Kasumi-1 (cell line): ENCODE data around the gene NMNAT3.

ENCODE experiments used
- DNase-seq, 2 experiments: peaks; one replicate each; lab custom pipeline; 2025; lab: John Stamatoyannopoulos, UW

The NMNAT3 gene

GRCh38 chr3:139677388-139678155 is at the start of gene NMNAT3:
TSS of gene NMNAT3 (minus strand) at chr3:139677972. CDS start at chr3:139627724, 50,248 bp downstream.
- DNase-seq: peak; percentile 69 to 81

- no peak for DNase-seq
Observed at GRCh38 chr3:139721370-139721769, 43.6 kb upstream of the NMNAT3 start.

GRCh38 chr3:139718415-139718814 is 40.6 kb upstream of the NMNAT3 start:
- no peak for DNase-seq

GRCh38 chr3:139716908-139717485 is 39.2 kb upstream of the NMNAT3 start:
- no peak for DNase-seq

DNA sequence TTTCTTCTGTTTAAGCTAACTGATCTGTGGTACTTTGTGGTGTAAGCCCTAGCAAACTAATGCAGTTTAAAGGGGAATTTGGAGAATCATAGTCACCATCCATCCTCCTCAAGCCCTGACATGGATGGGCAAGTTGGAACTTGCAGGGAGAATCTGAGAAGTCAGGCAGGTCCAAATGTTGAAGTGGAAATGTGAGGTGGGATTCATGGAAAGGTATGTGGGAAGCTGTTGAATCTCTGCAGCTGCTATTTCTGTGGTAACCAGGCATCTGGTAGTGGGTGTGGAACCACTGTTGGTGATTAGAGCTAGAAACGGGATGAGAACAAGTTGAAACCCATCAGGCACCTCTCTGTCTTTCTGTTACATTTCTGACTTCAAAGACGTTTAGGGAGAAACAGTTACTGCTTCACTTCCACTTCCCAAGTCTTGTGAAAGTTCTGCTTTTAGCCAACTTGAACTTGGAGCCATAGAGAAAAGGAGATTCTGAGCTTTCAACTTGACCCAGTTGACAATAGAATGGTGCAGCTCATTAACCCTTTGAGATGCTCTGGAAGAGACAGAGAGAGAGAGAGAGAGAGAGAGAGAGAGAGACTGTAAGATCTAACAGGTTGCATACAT is 38.1 kb upstream of the NMNAT3 start:
- DNase-seq: no peak

GRCh38 chr3:139715166-139715565 is 37.4 kb upstream of the NMNAT3 start:
- no peak for DNase-seq

DNA sequence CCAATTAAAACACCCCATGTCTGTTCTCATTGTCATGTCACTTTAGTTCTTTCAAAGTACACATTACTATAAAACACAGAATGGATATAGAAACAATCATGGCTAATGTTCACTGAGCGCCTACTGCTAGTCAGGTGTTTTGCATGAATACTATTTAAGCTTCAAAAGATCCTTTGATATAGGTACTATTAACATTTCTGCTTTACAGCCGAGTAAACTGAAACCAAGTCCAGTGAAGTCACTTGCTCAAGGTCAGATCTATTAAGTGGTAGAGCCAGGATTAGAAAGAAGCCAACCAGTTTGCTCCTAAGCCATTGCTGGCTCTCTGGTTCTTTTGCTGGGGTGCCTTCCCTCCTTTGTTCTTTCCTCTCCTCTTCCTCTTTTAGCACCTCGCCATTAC is 32.4 kb upstream of the NMNAT3 start:
- no peak for DNase-seq

- no peak for DNase-seq
Observed at GRCh38 chr3:139705631-139706030, 27.9 kb upstream of the NMNAT3 start.

GRCh38 chr3:139696314-139696604 is 18.5 kb upstream of the NMNAT3 start:
- no peak for DNase-seq

- no peak for DNase-seq
Observed at GRCh38 chr3:139695426-139696313, 17.9 kb upstream of the NMNAT3 start.

DNA sequence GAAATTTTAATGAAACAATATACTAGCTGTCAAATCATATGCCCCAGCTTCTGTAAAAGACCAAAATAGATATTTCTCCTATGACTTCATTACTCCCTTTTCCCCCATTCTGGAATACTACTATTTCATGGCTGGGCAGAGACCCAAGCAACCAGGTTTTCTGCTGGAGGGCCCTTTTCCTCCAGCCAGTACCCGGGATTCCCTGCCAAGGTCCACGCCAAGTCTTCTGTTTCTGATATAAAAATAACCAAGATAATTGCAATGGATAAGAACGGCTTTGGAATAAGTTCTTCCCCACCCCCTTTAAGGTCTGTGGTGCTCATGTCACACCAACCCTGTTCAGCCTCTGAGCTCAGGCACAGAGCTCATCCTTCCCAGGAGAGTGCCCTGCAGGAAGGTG is 17.2 kb upstream of the NMNAT3 start:
- no peak for DNase-seq

GRCh38 chr3:139694542-139694941 is 16.8 kb upstream of the NMNAT3 start:
- no peak for DNase-seq

DNA sequence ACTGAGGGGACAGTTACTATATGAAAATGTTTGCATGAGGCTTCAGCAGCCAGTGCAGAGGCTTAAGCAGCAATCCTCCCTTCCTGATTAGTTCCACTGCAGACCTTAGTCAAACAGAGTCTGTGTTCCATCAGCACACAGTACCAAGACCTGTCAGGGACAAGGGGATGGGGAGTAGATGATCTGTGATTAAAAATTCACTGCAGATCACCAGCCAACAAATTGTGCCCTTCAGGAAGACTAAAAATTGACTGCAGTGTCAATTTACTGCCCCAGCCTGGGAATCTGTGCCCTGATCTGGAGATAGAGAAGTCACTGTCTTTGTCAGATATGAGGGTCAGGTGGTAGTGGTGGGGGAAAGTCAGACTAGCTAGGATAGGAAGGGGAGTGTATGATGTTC is 13.8 kb upstream of the NMNAT3 start:
- no peak for DNase-seq

DNA sequence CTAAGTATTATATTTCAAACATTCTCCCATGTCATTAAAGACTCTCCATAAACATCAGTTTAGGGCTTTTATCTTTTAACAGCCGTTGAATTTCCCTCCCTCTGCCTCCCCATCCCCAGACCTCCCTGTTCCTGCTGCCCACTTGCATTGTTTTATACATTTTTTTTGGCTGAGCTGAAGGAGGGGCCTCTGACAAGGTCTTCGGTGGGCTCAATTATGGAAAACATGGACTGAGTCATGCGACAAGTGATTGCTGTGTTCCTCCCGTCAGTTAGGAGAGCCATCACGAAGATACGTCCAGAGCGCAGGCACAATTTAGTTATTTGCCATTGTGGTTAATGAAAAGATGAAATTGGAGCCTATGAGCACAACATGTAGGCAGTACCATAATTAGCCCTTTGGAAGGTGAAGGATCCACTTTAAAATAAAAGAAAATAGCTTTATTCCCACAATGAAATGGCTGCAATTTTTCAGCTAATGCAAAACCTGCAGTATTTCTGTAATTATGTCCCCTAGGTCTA is 12.0 kb upstream of the NMNAT3 start:
- DNase-seq: no peak

DNA sequence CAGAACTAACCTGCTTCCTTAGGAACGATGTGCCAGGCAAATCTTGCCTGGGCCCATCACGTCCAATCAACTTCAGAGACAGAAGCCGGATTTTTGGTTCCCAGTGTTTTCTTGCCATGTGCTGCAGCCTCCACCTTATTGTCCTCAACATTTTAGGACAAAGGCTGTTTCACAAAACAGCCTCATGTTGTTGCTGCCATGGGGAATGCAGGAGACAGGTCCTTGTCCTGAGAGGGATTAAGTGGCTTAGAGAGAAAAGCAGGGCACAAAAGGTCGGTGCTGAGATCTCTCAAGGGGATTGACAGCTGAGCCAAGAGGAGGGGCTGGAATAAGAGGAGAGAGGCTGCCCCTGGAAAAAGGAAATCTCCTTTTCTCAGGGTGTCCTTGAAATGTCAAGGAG is 11.3 kb upstream of the NMNAT3 start:
- DNase-seq: no peak

DNA sequence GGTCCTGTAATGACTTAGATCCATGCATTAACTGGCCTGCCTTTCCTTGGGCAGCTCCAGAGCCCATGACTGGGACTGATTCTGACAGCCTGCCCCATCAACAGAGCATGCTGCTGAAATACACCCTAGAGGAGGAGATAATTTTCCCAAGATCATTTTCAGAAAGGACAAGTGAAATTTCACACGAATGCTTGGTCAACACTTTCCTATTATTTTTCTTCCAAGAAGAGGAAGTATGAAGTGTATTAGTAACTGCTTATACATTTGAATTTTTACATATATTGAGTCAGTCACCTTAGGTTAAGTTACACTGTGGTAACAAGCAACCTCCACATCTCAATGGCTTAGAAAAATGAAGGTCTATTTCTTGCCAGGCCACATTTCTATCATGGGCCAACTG is 9.7 kb upstream of the NMNAT3 start:
- DNase-seq: no peak

- no peak for DNase-seq
Observed at GRCh38 chr3:139686624-139687023, 8.9 kb upstream of the NMNAT3 start.

DNA sequence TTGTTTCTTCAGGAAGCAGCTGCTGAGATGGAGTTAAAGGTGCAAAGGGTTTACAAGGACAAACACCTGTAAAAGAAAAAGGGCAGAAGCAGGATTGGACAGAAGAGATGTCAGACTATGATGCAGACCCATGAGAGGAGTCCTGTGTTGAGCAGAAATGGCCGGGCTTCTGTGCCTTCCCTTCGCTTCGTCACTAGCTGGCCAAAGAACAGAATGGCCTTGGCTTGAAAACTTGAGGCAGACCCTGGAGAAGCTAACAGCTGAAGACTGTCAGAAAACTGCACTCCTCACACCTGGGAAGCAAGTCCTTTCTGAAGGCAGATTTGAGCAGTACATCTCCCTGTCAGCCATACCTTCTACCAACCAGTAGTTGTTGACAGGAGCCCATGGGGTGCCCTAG is 8.4 kb upstream of the NMNAT3 start:
- DNase-seq: no peak

DNA sequence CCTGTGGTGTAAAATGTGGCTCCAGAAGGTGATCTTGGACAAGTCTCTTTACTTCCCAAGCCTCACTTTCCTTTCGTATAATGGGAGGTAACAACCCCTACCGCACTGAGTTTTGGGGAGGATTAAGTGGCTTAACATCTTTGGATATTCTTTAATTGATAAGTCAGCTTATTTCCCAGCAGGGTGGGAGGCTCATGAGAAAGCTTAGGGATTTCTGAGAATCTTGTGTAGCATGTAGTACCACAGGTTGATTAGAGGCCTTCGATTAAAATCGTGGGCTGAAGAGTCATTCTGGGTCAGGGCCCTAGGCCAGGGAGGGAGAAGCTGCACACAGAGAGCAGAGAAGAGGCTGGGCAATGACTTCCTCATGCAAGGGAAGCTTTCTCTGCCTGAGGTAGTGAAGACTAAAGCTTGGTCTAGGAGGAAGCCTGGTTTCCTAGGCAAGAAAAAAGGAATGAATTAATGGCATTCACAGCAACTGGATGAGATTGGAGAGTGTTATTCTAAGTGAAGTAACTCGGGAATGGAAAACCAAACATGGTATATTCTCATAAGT is 1.5 kb upstream of the NMNAT3 start:
- DNase-seq: peak; percentile 39 to 40

DNA sequence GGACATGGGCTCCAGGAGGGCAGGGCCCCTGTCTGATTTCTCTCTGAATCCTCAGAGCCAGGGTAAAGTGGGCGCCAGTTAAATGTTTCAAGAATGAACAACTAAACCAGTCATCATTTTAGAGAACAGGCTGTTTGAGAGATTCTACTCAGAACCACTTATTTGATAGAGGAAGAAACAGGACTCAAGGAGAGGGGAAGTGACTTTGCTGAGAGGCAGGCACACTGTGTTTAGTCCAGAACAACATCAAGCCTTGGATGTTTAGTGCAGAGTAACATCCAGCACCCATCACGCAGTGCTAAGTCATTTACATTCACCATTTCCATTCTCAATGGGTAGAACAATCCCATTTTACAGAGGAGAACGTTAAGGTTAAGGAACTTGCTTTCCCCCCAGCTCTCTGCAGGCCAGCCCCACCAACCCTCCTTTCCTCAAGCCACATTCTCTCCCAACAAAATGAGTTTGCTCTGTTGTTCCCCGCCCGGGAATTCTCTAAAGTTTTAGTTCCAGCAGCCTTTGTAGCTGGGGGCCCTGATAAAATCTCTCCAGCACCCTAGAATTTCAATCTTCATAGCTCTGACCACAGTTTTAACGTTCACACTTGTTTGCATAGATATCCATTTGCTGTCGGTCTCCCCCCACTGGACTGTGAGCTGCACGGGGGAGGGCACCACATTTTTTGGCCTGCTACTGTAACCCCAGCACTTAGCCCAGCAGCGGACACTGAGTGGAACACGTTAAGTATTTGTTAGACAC is 962 bp downstream of the NMNAT3 start:
- peak; percentile 33 to 46 for DNase-seq

DNA sequence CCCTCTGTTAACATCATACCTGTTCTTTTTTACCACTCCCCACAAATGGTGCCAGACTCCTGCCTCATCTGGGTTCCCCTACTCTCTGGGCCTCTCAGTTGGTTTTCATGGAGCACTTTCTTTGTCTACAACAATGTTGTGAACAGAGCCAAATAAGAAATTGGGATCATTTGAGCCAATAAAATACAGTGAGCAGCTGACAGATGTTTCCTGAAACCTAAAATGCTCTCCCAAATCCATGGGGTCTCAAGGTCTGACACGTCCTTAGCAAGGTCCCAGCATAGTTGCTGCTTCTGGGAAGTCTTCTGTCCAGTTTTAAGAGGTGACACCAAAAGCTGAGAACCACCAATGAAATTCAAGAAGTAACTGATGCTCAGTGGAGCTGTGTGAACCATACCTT is 1.7 kb downstream of the NMNAT3 start:
- DNase-seq: no peak
